ENCODE results near the gene PCGF2.

Gene PCGF2

DNA sequence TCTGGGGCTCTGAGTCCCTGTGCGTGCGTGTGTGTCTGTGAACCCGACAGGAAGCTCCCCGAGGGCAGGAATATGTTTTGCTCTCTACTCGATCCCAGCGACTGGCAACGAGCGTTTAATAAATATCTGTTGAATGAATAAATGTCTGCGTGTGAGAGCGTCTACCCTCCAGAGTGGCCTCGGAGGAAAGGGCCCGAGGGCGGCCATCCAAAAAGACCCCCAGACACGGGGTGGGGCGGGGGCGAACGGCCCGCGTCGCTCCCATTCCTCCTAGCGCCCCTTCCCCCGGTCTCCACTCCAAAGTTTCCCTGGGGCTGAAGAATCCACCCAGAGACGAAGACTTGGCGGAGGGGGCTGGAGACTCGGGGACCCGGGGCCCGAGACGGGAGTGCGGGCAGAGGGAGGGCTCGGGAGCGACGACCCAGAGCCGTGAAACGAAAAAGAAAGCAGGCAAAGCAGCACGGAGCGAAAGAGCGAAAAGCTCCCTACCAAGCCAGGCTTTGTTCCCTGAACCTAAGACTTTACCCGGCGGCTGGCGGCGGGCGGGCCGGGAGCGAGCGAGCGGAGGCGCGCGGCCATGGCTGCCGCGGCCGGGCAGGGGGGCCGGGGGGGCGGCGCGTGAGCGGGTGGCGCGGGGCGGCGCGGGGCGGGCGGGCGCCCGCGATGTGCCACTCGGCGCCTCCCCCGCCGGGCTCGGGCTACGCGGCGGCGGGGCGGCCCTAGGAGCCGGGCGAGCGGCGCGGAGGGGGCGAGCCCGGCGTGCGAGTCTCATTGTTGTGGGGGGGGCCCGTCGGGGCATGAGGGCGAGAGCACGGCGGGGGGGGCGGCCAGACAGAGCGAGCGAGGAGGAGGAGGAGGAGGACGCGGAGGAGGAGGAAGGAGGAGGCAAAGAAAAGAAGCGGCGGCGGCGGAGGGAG, 43.3 kb downstream of the PCGF2 start, which contains the start of gene MLLT6:
Gene MLLT6, plus strand, starts transcription at position 668 of the 917 bp plus-strand sequence. CDS start 360 bp downstream, outside the sequence.
- no peaks in the 10 kb centered on the region for H3K27me3 ChIP-seq (ENCODE audit: low read depth, low read length)
- peak within 1 kb of the TSS; percentile 92 for H3K27ac ChIP-seq (ENCODE audit: low read length)
- H3K4me3 ChIP-seq (ENCODE audit: low read depth in 1 of 2, low read length in 2 of 2), result peak within 1 kb of the TSS; percentile 87 to 90
- peaks cover 11 to 22% of the 10 kb centered on the region in 2 donors for H3K36me3 ChIP-seq (ENCODE audit: control insufficient read depth in 1 of 2, insufficient read depth in 2 of 2, low read length in 2 of 2)
- H3K4me1 ChIP-seq (ENCODE audit: control insufficient read depth in 1 of 2, insufficient read depth in 2 of 2, low read length in 2 of 2), result peaks cover 12 to 30% of the 10 kb centered on the region in 2 donors
- H3K9me3 ChIP-seq (ENCODE audit: control insufficient read depth in 1 of 2, low read length in 2 of 2), result no peaks in the 10 kb centered on the region

DNA sequence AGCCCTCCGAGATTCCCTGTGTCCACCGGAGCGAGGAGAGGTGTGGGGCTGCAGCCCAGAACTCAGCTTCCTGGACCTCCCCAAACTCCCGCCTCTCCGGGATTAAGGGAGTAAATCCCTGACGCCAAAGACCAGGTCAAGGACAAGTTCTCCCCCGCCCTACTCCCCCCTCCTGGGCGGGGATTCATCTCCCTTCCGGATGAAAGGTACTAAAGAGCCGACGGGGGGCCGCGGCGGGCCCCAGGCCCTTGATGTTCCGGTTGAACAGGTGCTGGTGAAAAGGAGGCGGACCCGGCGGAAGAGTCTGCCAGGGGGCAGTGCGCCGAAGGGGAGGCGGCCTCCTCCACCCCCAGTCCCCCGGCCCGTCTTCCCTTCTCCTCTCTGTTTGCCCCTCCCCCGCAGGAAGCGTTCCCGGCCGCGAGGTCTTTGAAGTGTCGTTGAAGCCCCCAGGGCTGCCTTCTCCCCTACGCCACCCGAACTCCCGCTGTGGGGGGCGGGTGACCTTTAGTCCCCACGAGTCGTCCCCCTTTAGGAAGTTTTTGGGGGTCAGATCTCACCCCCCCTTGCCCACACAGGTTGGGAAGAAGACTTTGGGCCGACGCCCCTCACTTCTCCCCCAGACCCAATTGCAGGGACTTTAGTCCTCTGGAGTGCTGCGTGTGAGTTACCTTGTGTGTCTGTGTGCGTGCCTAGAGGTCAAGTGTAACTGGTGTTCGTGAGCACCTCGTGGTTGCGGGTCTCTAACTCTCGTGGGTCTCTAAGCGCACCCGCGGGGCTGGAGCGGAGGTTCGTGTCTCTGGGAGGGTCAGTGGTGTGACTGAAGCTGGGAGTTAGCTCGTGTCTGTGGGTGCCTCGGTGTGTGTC, 44.2 kb downstream of the PCGF2 start:
- Histone ChIP-seq H3K4me3 (ENCODE audit: low read depth in 1 of 2, low read length in 2 of 2) (peak overlapping the region; percentile 77 to 90), H3K27ac (ENCODE audit: low read length) (peak overlapping the region; percentile 92), H3K9me3 (ENCODE audit: control insufficient read depth in 1 of 2, low read length in 2 of 2) (no peaks in the 10 kb centered on the region), H3K4me1 (ENCODE audit: control insufficient read depth in 1 of 2, insufficient read depth in 2 of 2, low read length in 2 of 2) (peaks cover 12 to 30% of the 10 kb centered on the region in 2 donors), H3K27me3 (ENCODE audit: low read depth, low read length) (no peaks in the 10 kb centered on the region), H3K36me3 (ENCODE audit: control insufficient read depth in 1 of 2, insufficient read depth in 2 of 2, low read length in 2 of 2) (peaks cover 4 to 14% of the 10 kb centered on the region in 2 donors)

DNA sequence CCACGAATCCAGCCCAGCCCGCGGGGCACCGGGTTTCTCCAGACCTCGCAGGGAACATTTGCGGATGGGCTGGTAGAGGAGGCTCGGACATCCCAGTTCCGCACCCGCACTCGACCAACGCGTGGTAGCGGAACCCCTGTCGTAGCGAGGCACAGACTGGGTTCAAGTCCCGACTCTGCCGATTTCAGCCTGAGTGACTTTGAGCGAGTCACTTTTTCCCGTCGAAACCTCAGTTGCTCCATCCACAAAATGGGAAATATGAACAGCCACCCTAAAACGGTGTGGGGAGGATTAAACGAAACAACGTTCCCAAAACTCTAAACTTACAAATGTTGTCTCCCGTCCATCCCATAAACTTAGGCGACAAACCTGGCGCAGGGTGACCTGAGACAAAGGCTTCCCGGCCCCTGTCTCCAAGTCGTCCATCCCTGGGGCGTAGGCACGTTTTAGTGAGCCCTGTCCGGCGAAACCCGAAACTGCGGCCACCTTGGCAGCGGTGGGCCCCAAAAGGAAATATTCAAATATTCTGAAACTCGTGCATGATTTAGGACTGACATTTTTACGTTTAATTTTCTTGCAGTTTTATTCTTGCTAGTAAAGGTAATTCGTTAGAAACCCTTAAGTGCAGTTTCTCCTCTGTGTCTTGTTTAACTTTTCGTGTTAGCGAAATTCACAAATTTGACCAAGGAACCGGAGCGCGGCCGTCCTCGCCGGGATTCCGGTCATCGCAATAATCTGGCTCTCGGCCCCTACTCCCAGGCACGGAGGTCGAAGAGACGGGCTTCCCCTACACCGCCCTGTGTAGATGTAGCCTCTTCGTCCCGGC, 45.0 kb downstream of the PCGF2 start:
- no peaks in the 10 kb centered on the region for H3K27me3 ChIP-seq (ENCODE audit: low read depth, low read length)
- H3K9me3 ChIP-seq (ENCODE audit: control insufficient read depth in 1 of 2, low read length in 2 of 2), result no peaks in the 10 kb centered on the region
- H3K4me3 ChIP-seq (ENCODE audit: low read depth in 1 of 2, low read length in 2 of 2), result peak overlapping the region; percentile 77 to 90
- peaks cover 12 to 30% of the 10 kb centered on the region in 2 donors for H3K4me1 ChIP-seq (ENCODE audit: control insufficient read depth in 1 of 2, insufficient read depth in 2 of 2, low read length in 2 of 2)
- peaks cover 3 to 9% of the 10 kb centered on the region in 2 donors for H3K36me3 ChIP-seq (ENCODE audit: control insufficient read depth in 1 of 2, insufficient read depth in 2 of 2, low read length in 2 of 2)
- peak overlapping the region; percentile 91 for H3K27ac ChIP-seq (ENCODE audit: low read length)

DNA sequence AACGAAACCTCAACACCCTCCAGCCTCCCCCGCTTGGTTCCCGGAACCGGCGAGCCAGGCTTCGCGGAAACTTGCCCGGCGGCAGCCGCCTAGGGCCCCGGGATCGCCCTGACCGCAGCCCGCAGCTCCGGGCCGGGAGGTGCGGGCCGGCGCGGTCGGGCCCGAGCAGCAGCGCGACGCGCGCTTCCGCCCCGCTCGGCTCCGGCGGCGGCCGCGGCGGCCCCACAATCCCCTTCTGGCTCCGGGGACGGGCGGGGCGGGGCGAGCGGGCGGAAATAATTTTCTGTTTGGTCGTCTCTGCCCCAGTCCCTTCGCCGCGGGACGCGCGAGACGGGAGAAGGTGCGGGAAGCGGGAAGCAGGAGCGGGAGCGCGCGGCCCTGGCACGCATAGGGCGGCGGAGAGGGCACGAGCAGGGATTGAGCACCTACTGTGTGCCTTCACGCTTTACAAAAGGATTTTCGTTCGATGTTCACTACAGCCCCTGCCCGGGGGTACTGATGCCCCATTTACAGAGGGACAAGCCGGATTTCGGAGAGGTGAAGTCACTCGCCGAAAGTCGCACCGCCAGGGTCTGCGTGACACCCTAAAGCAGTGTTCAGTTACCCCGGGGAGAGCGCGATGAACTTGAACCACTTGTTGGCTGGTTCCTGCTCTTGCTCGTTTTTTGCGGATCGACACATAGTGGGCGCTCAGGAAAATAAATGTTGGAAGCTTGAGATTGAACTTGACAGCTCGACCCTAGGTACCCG, 45.8 kb downstream of the PCGF2 start:
- peak overlapping the region; percentile 91 for H3K27ac ChIP-seq (ENCODE audit: low read length)
- H3K9me3 ChIP-seq (ENCODE audit: control insufficient read depth in 1 of 2, low read length in 2 of 2), result no peaks in the 10 kb centered on the region
- H3K4me3 ChIP-seq (ENCODE audit: low read depth in 1 of 2, low read length in 2 of 2), result peak overlapping the region; percentile 77 to 90
- peaks cover 0 to 1% of the 10 kb centered on the region in 2 donors for H3K36me3 ChIP-seq (ENCODE audit: control insufficient read depth in 1 of 2, insufficient read depth in 2 of 2, low read length in 2 of 2)
- peaks cover 12 to 27% of the 10 kb centered on the region in 2 donors for H3K4me1 ChIP-seq (ENCODE audit: control insufficient read depth in 1 of 2, insufficient read depth in 2 of 2, low read length in 2 of 2)
- H3K27me3 ChIP-seq (ENCODE audit: low read depth, low read length), result no peaks in the 10 kb centered on the region

DNA sequence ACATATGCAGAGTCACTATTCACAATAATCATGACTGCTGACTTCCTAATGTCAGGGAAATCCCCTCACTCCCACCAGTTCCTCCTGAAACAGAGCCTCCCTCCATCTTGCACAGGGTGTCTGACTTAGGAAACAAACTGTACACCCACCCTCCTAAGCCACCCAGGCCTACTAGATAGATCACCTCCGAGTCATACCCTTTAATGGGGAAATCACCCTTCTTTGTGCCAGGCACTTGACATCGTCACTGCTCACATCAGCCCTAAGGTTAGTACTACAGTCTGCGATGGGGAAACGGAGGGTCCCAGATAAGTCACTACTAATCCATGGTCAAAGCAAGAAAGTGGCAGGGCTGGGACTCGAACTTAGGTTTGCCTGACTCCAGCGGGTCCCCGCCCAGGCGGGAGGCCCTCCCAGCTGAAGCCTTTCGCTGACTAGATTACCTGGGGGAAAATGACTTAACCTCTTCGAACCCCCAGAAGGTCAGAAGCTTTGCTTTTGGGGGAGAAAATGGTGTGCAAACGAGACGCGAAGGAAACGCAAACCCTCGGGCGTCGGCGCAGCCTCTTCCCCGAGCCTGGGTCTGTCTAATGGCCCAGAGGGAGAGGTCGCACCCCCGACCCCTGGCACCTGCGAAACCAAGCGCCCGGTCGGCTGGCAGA, 46.5 kb downstream of the PCGF2 start:
- H3K27me3 ChIP-seq (ENCODE audit: low read depth, low read length), result no peaks in the 10 kb centered on the region
- H3K36me3 ChIP-seq (ENCODE audit: control insufficient read depth in 1 of 2, insufficient read depth in 2 of 2, low read length in 2 of 2), result no peaks in the 10 kb centered on the region
- H3K4me3 ChIP-seq (ENCODE audit: low read depth in 1 of 2, low read length in 2 of 2), result peak overlapping the region; percentile 69 to 77
- H3K27ac ChIP-seq (ENCODE audit: low read length), result peak overlapping the region; percentile 86
- H3K9me3 ChIP-seq (ENCODE audit: control insufficient read depth in 1 of 2, low read length in 2 of 2), result no peaks in the 10 kb centered on the region
- H3K4me1 ChIP-seq (ENCODE audit: control insufficient read depth in 1 of 2, insufficient read depth in 2 of 2, low read length in 2 of 2), result peaks cover 10 to 20% of the 10 kb centered on the region in 2 donors

DNA sequence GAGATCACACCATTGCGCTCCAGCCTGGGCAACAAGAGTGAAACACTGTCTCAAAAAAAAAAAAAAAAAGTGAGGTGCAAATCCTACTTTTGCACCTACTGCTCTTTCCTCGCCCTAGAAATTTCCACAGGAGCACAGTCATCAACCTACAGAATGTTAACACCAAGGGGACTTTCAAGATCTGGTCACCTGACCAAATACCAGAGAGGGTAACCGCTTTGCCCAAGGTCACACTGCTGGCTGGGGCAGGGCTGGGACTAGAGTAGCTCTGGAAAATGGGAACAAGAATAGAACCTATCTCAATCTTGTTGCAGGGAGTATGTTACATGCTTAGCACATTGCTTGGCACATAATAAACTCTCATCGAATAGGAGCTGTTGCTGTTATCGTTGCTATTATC, 49.4 kb downstream of the PCGF2 start:
- H3K27ac ChIP-seq (ENCODE audit: low read length), result no peak overlapping the region
- no peak overlapping the region for H3K4me3 ChIP-seq (ENCODE audit: low read depth in 1 of 2, low read length in 2 of 2)
- H3K36me3 ChIP-seq (ENCODE audit: control insufficient read depth in 1 of 2, insufficient read depth in 2 of 2, low read length in 2 of 2), result no peaks in the 10 kb centered on the region
- H3K9me3 ChIP-seq (ENCODE audit: control insufficient read depth in 1 of 2, low read length in 2 of 2), result no peaks in the 10 kb centered on the region
- H3K4me1 ChIP-seq (ENCODE audit: control insufficient read depth in 1 of 2, insufficient read depth in 2 of 2, low read length in 2 of 2), result peaks cover 14 to 23% of the 10 kb centered on the region in 2 donors
- no peaks in the 10 kb centered on the region for H3K27me3 ChIP-seq (ENCODE audit: low read depth, low read length)

DNA sequence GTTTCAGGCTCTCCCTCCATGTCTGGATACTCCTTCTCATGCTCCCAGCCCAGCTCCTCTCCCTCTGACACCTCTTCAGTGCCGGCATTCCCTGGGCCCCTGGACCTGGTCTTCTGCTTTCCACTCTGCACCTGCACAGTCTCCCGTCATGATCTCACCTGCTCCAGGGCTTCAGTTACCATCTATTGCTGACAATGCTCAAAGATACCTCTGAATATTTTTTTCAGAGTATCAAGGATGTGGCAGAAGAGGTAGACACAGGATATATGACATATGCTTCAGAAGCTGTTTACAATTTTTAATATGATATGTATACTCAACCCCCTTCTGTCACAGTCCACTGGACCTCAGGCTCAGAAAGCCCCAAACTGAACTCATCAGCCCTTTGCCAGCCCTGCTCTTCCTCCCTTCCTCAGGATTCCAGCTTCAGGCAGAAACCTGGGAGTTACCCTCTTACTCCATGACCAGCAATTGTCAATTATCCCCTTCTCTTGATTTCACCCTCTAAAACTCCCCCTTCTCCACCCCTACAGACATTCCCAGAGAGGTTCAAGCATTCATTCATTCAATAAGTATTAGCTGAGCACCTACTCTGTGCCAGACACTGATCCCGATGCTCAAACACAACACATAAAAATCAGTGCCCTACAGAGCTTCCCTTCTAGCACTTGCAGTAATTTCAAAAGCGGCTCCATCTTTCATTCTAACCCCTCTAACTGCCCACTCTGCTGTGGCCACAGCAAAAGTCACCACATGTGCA, 50.9 kb downstream of the PCGF2 start:
- Histone ChIP-seq H3K4me1 (ENCODE audit: control insufficient read depth in 1 of 2, insufficient read depth in 2 of 2, low read length in 2 of 2) (peaks cover 15 to 20% of the 10 kb centered on the region in 2 donors), H3K36me3 (ENCODE audit: control insufficient read depth in 1 of 2, insufficient read depth in 2 of 2, low read length in 2 of 2) (no peaks in the 10 kb centered on the region), H3K9me3 (ENCODE audit: control insufficient read depth in 1 of 2, low read length in 2 of 2) (no peaks in the 10 kb centered on the region), H3K27me3 (ENCODE audit: low read depth, low read length) (no peaks in the 10 kb centered on the region), H3K4me3 (ENCODE audit: low read depth in 1 of 2, low read length in 2 of 2) (no peak overlapping the region), H3K27ac (ENCODE audit: low read length) (no peak overlapping the region)

DNA sequence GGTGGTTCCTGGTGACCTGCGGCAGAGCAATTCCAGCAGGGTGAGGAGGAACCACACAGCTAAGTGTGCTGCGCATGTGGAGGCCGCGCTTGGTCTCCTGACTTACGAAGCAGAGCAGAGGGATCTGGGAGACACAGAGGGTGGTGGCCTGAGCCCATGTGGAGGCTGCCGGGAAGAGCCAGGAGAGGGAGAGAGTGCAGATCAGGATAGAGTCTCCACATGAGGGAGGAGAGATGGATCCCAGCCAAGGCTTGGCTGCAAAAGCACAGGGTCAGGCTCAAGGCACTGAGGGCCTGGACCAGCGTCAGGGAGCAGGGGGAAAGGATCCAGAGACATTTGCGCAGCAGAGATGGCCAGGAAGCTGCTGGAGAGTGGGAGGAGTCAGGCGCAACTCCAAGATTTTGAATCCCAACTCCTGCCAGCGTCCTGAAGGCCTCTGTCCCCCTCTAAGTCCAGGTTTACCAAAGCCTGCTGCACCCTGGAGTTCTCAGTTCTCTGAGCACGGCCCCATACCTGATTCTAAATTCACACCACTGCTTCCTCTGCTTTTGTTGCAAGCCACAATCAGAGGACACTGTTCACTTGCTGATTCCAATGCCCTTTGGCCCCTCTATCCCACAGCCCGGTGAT, 54.3 kb downstream of the PCGF2 start:
- no peaks in the 10 kb centered on the region for H3K9me3 ChIP-seq (ENCODE audit: control insufficient read depth in 1 of 2, low read length in 2 of 2)
- H3K27ac ChIP-seq (ENCODE audit: low read length), result peak overlapping the region; percentile 49
- peak overlapping the region in 1 of 2 donors; percentile 0 for H3K4me3 ChIP-seq (ENCODE audit: low read depth in 1 of 2, low read length in 2 of 2)
- no peaks in the 10 kb centered on the region for H3K36me3 ChIP-seq (ENCODE audit: control insufficient read depth in 1 of 2, insufficient read depth in 2 of 2, low read length in 2 of 2)
- peaks cover 7 to 10% of the 10 kb centered on the region in 2 donors for H3K4me1 ChIP-seq (ENCODE audit: control insufficient read depth in 1 of 2, insufficient read depth in 2 of 2, low read length in 2 of 2)
- H3K27me3 ChIP-seq (ENCODE audit: low read depth, low read length), result no peaks in the 10 kb centered on the region

DNA sequence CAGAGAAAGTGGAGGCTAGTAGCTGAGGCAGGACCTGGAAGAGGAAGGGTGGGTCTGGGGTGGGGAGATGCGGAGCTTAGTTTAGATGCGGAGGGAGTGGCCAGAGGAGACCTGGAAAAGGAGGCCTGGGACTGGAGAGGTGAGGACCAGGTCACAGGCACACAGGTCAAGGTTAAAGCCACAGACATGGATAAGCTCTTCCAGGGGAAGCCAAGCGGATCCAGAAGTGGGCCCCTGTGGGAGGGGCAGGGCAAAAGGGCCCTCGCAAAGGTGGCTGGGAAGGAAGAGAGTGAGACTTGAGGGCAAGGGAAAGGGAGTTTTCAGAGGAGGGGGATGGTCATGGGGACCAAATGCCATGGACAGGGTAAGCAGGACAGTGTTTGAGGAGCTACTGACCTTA, 57.0 kb downstream of the PCGF2 start:
- H3K36me3 ChIP-seq (ENCODE audit: control insufficient read depth in 1 of 2, insufficient read depth in 2 of 2, low read length in 2 of 2), result no peaks in the 10 kb centered on the region
- no peak overlapping the region for H3K4me3 ChIP-seq (ENCODE audit: low read depth in 1 of 2, low read length in 2 of 2)
- no peaks in the 10 kb centered on the region for H3K9me3 ChIP-seq (ENCODE audit: control insufficient read depth in 1 of 2, low read length in 2 of 2)
- no peak overlapping the region for H3K27ac ChIP-seq (ENCODE audit: low read length)
- no peaks in the 10 kb centered on the region for H3K27me3 ChIP-seq (ENCODE audit: low read depth, low read length)
- H3K4me1 ChIP-seq (ENCODE audit: control insufficient read depth in 1 of 2, insufficient read depth in 2 of 2, low read length in 2 of 2), result peaks cover 7 to 10% of the 10 kb centered on the region in 2 donors
